ENCODE measurements around the gene FAU. TPM values are rescaled to one million over a fixed set of nuclear protein-coding genes. Genes with fewer than 3 reads are reported as not detected.

The FAU gene
- total and polyA plus RNA-seq, 2 of the 13 experiments (the other 11 are each of a cell fraction or from before 2014, with no cell fraction given): 374 to 869 TPM

DNA sequence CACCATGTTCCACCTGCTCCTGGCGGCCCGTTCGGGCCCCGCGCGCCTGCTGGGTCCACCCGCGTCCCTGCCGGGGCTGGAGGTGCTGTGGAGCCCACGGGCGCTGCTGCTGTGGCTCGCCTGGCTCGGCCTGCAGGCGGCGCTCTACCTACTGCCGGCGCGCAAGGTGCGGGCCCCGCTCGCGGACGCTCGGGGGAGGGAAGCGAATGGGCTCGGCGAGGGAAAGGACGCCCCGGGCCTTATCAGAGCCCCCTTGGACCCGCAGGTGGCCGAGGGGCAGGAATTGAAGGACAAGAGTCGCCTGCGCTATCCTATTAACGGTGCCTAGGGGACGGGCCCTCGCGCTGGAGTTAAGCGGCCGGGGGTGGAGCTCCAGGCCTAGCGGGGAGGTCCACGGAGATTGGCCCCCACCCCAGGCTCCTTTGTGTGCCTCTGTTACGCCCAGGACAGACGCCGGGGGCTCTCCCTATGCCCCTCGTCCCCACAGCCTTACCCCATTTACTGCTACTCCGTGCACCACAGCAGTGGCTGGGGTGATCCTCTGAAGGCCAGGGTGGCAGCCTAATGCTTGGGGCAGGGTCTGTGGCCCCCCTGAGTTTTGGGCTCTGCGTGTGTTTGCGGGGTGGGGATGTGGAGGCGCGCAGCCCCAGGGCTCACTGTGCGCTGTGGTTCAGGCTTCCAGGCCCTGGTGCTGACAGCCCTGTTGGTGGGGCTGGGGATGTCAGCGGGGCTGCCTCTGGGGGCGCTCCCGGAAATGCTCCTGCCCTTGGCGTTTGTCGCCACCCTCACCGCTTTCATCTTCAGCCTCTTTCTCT, 9.2 kb downstream of the FAU start (continued):
- TF ChIP-seq CHD2 (IDR thresholded peaks at IDR 0.05; ENCODE audit: low read depth, low read length) (no peak), BHLHE40 (IDR thresholded peaks at IDR 0.05; ENCODE audit: low read length) (no peak), ZNF749 (CRISPR knock-in tag; IDR thresholded peaks at IDR 0.05; ENCODE audit: borderline replicate concordance) (no peak), ESRRA (CRISPR knock-in tag; IDR thresholded peaks at IDR 0.05; ENCODE audit: low read depth) (peak; percentile 50; the same call in 1 of the 2 replicates), PAWR (CRISPR knock-in tag; IDR thresholded peaks at IDR 0.05; ENCODE audit: borderline replicate concordance) (no peak; the same call in 1 of the 2 replicates), ZNF557 (CRISPR knock-in tag; IDR thresholded peaks at IDR 0.05) (no peak), TRIM24 (CRISPR knock-in tag; IDR thresholded peaks at IDR 0.05) (no peak), ZNF792 (CRISPR knock-in tag; IDR thresholded peaks at IDR 0.05) (no peak), KLF16 (CRISPR knock-in tag; IDR thresholded peaks at IDR 0.05) (peak in 1 of 2 experiments; percentile 55; a peak in 1 of 4 replicates), ZNF460 (CRISPR knock-in tag; IDR thresholded peaks at IDR 0.05; ENCODE audit: borderline replicate concordance) (no peak), ZNF367 (CRISPR knock-in tag; IDR thresholded peaks at IDR 0.05; ENCODE audit: borderline replicate concordance) (no peak), MED1 (CRISPR knock-in tag; IDR thresholded peaks at IDR 0.05) (peak; percentile 42; the same call in 1 of the 2 replicates), GATAD2A (CRISPR knock-in tag; IDR thresholded peaks at IDR 0.05) (peak; percentile 75), ARID2 (CRISPR knock-in tag; IDR thresholded peaks at IDR 0.05; ENCODE audit: borderline replicate concordance) (peak; percentile 46; the same call in 1 of the 2 replicates), ZKSCAN5 (CRISPR knock-in tag; IDR thresholded peaks at IDR 0.05) (no peak), MIER3 (CRISPR knock-in tag; IDR thresholded peaks at IDR 0.05; ENCODE audit: borderline replicate concordance) (no peak), ZNF124 (CRISPR knock-in tag; IDR thresholded peaks at IDR 0.05) (peak; percentile 76), HOXA3 (CRISPR knock-in tag; IDR thresholded peaks at IDR 0.05) (peak; percentile 77), ZFP1 (CRISPR knock-in tag; IDR thresholded peaks at IDR 0.05) (0 out of 2 replicates have a peak, but pooled peaks have one; percentile 27), ZMYM3 (CRISPR knock-in tag; IDR thresholded peaks at IDR 0.05) (no peak; the same call in 1 of the 2 replicates)
- TF ChIP-seq, protein P1, sequence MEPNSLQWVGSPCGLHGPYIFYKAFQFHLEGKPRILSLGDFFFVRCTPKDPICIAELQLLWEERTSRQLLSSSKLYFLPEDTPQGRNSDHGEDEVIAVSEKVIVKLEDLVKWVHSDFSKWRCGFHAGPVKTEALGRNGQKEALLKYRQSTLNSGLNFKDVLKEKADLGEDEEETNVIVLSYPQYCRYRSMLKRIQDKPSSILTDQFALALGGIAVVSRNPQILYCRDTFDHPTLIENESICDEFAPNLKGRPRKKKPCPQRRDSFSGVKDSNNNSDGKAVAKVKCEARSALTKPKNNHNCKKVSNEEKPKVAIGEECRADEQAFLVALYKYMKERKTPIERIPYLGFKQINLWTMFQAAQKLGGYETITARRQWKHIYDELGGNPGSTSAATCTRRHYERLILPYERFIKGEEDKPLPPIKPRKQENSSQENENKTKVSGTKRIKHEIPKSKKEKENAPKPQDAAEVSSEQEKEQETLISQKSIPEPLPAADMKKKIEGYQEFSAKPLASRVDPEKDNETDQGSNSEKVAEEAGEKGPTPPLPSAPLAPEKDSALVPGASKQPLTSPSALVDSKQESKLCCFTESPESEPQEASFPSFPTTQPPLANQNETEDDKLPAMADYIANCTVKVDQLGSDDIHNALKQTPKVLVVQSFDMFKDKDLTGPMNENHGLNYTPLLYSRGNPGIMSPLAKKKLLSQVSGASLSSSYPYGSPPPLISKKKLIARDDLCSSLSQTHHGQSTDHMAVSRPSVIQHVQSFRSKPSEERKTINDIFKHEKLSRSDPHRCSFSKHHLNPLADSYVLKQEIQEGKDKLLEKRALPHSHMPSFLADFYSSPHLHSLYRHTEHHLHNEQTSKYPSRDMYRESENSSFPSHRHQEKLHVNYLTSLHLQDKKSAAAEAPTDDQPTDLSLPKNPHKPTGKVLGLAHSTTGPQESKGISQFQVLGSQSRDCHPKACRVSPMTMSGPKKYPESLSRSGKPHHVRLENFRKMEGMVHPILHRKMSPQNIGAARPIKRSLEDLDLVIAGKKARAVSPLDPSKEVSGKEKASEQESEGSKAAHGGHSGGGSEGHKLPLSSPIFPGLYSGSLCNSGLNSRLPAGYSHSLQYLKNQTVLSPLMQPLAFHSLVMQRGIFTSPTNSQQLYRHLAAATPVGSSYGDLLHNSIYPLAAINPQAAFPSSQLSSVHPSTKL (CRISPR knock-in tag; IDR thresholded peaks at IDR 0.05): peak; percentile 56
- TF ChIP-seq, protein P2, sequence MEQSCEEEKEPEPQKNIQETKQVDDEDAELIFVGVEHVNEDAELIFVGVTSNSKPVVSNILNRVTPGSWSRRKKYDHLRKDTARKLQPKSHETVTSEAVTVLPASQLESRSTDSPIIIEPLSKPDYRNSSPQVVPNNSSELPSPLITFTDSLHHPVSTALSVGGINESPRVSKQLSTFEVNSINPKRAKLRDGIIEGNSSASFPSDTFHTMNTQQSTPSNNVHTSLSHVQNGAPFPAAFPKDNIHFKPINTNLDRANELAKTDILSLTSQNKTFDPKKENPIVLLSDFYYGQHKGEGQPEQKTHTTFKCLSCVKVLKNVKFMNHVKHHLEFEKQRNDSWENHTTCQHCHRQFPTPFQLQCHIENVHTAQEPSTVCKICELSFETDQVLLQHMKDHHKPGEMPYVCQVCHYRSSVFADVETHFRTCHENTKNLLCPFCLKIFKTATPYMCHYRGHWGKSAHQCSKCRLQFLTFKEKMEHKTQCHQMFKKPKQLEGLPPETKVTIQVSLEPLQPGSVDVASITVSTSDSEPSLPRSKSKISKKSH (CRISPR knock-in tag; IDR thresholded peaks at IDR 0.05; ENCODE audit: borderline replicate concordance): peak; percentile 30; the same call in 1 of the 2 replicates
- TF ChIP-seq, protein P3, sequence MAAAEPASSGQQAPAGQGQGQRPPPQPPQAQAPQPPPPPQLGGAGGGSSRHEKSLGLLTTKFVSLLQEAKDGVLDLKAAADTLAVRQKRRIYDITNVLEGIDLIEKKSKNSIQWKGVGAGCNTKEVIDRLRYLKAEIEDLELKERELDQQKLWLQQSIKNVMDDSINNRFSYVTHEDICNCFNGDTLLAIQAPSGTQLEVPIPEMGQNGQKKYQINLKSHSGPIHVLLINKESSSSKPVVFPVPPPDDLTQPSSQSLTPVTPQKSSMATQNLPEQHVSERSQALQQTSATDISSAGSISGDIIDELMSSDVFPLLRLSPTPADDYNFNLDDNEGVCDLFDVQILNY (CRISPR knock-in tag; conservative IDR thresholded peaks at IDR 0.05): no peak; the same call in 1 of the 2 replicates
- TF ChIP-seq, protein P4, sequence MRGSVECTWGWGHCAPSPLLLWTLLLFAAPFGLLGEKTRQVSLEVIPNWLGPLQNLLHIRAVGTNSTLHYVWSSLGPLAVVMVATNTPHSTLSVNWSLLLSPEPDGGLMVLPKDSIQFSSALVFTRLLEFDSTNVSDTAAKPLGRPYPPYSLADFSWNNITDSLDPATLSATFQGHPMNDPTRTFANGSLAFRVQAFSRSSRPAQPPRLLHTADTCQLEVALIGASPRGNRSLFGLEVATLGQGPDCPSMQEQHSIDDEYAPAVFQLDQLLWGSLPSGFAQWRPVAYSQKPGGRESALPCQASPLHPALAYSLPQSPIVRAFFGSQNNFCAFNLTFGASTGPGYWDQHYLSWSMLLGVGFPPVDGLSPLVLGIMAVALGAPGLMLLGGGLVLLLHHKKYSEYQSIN (CRISPR knock-in tag; IDR thresholded peaks at IDR 0.05; ENCODE audit: borderline replicate concordance): no peak

All from HepG2 (cell line).